ENCODE data around the gene TIAM2. TPM values are rescaled to one million over a fixed set of nuclear protein-coding genes. Genes with fewer than 3 reads are reported as not detected.
A peak's percentile ranks its signal among the peaks of the same experiment; 100 is the strongest.

The TIAM2 gene
- total and polyA plus RNA-seq, 10 of the 15 experiments (the other 5 are each of a cell fraction or from before 2014, with no cell fraction given), result 1.1 to 10.5 (median 2.3) TPM

- H3K79me2 ChIP-seq (ENCODE audit: control insufficient read depth, insufficient read depth, low read length), result no peaks in the 10 kb centered on the region
- TF ChIP-seq TCF3 (IDR thresholded peaks at IDR 0.05; ENCODE audit: borderline replicate concordance, insufficient read depth, low read depth, low read length) (peak; percentile 58; the same call in 1 of the 2 replicates), SPI1 (IDR thresholded peaks at IDR 0.05; ENCODE audit: borderline replicate concordance, insufficient read depth, low read depth, low read length) (no peak), BCL11A (IDR thresholded peaks at IDR 0.05; ENCODE audit: low read depth, low read length) (peak; percentile 57), NR2C2 (IDR thresholded peaks at IDR 0.05; ENCODE audit: borderline replicate concordance, control insufficient read depth, insufficient read length, low read depth) (no peak), E2F8 (IDR thresholded peaks at IDR 0.05; ENCODE audit: low read depth, partially characterized antibody) (no peak), FOXM1 (IDR thresholded peaks at IDR 0.05; ENCODE audit: low read depth, low read length) (peak; percentile 99), STAT1 (conservative IDR thresholded peaks at IDR 0.05) (no peak), BCL3 (IDR thresholded peaks at IDR 0.05; ENCODE audit: borderline replicate concordance, insufficient read depth, low read depth, low read length, poor library complexity, severe bottlenecking) (peak; percentile 88), YBX1 (IDR thresholded peaks at IDR 0.05) (no peak), EP300 (IDR thresholded peaks at IDR 0.05; ENCODE audit: borderline replicate concordance in 1 of 2, control insufficient read depth in 1 of 2, low read depth in 2 of 2, low read length in 2 of 2) (peak; percentile 86 to 96), SIN3A (IDR thresholded peaks at IDR 0.05; ENCODE audit: low read depth, low read length) (no peak), RCOR1 (conservative IDR thresholded peaks at IDR 0.05; ENCODE audit: low read depth, low read length) (no peak)
- TF ChIP-seq, protein P1, sequence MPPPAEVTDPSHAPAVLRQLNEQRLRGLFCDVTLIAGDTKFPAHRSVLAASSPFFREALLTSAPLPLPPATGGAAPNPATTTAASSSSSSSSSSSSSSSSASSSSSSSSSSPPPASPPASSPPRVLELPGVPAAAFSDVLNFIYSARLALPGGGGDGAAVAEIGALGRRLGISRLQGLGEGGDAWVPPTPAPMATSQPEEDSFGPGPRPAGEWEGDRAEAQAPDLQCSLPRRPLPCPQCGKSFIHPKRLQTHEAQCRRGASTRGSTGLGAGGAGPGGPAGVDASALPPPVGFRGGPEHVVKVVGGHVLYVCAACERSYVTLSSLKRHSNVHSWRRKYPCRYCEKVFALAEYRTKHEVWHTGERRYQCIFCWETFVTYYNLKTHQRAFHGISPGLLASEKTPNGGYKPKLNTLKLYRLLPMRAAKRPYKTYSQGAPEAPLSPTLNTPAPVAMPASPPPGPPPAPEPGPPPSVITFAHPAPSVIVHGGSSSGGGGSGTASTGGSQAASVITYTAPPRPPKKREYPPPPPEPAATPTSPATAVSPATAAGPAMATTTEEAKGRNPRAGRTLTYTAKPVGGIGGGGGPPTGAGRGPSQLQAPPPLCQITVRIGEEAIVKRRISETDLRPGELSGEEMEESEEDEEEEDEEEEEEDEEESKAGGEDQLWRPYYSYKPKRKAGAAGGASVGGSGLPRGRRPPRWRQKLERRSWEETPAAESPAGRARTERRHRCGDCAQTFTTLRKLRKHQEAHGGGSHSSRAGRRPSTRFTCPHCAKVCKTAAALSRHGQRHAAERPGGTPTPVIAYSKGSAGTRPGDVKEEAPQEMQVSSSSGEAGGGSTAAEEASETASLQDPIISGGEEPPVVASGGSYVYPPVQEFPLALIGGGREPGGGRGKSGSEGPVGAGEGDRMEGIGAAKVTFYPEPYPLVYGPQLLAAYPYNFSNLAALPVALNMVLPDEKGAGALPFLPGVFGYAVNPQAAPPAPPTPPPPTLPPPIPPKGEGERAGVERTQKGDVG (CRISPR knock-in tag; IDR thresholded peaks at IDR 0.05), result no peak
Observed at GRCh38 chr6:155171109-155171746, 176.1 kb downstream of the TIAM2 start.

More at GRCh38 chr6:155171109-155171746, 176.1 kb downstream of the TIAM2 start:
- Histone ChIP-seq H3K4me1 (ENCODE audit: control insufficient read depth, insufficient read depth, low read length) (peaks cover 23% of the 10 kb centered on the region), H3K27me3 (replicated peaks in 1 of 2; ENCODE audit: control insufficient read depth in 2 of 2, insufficient read depth in 2 of 2, low read length in 1 of 2) (no peaks in the 10 kb centered on the region), H3K27ac (ENCODE audit: control insufficient read depth, insufficient read depth) (peak overlapping the region; percentile 79), H4K20me1 (ENCODE audit: control insufficient read depth, insufficient read depth) (no peaks in the 10 kb centered on the region), H3K9me3 (replicated peaks; ENCODE audit: control insufficient read depth, insufficient read depth, low read length) (no peaks in the 10 kb centered on the region), H3K36me3 (ENCODE audit: control insufficient read depth in 2 of 2, insufficient read depth in 2 of 2, low read length in 1 of 2) (no peaks in the 10 kb centered on the region), H3K4me2 (ENCODE audit: control insufficient read depth, insufficient read depth) (peak overlapping the region; percentile 97), H3K4me3 (peak overlapping the region; percentile 56), H3K9ac (ENCODE audit: control insufficient read depth, insufficient read depth, low read length) (no peak overlapping the region), H2AFZ (ENCODE audit: control insufficient read depth, low read depth, low read length) (peak overlapping the region; percentile 82)
- SMC1A ChIA-PET (ENCODE audit: uncharacterized antibody, unreplicated experiment), result interaction anchor here (0.8 to 7.1 kb wide), 25 partner anchors 8 to 497 kb away, joined by 3 to 150 read pairs (median 5); partner anchors contain the start of gene TFB1M
- in situ Hi-C loops (cut with MboI) (loop anchor here (5.0 kb wide), 2 partner anchors 239 to 494 kb away; no protein-coding TSS in a partner anchor), intact Hi-C loops (cut with micrococcal nuclease; ENCODE audit: unreplicated experiment) (loop anchor here (1.0 to 10.0 kb wide), 5 partner anchors 69 to 566 kb away; no protein-coding TSS in a partner anchor)
- CTCF ChIA-PET, result interaction anchor here (0.7 to 5.3 kb wide), 14 partner anchors 12 to 496 kb away, joined by 3 to 206 read pairs (median 4); no protein-coding TSS in a partner anchor
- BruUV-seq (replicated peaks), result no TSS peak
- POLR2A ChIA-PET, result interaction anchor here (0.8 to 1.8 kb wide), 6 partner anchors 10 to 246 kb away, joined by 3 to 5 read pairs (median 4); no protein-coding TSS in a partner anchor
- ATAC-seq, result peak; percentile 89
- peak; percentile 79 for DNase-seq (ENCODE audit: low read depth, low spot score)
- 0% methylated on average over 6 of the region's 6 CpGs for WGBS (ENCODE audit: insufficient coverage, insufficient replicate concordance, low lambda C conversion rate, missing lambda C conversion rate)
- RAD21 ChIA-PET (ENCODE audit: unreplicated experiment), result interaction anchor here (0.8 to 5.5 kb wide), 26 partner anchors 8 to 566 kb away, joined by 3 to 116 read pairs (median 4); no protein-coding TSS in a partner anchor
- peak; percentile 72 for FAIRE-seq

Data from GM12878 (cell line).